Nephron (organoid): ENCODE results near the gene ADGRB3.
"Not testable (repeated sequence)": the region's sequence is repeated elsewhere in the genome, so short reads cannot be mapped to it uniquely, and the experiment has no call there.

Experiments
- H3K27ac Mint-ChIP-seq, 3 experiments: 2 replicates each; pipeline ENCODE4 v1.8.0; 2020; ENCODE audit warnings: mixed read lengths in 3 of 3, mild to moderate bottlenecking in 2 of 3, moderate library complexity in 1 of 3
- H3K27me3 Mint-ChIP-seq: 2 replicates; pipeline ENCODE4 v1.8.0; 2021; ENCODE audit warnings: low read depth, mild to moderate bottlenecking, moderate library complexity, mixed read lengths
- H3K36me3 Mint-ChIP-seq: 2 replicates; pipeline ENCODE4 v1.8.0; 2020; ENCODE audit warnings: low read depth, mixed read lengths
- H3K4me1 Mint-ChIP-seq: 2 replicates; pipeline ENCODE4 v1.8.0; 2020; ENCODE audit warnings: mixed read lengths
- H3K4me3 Mint-ChIP-seq, 3 experiments: 2 replicates each; pipeline ENCODE4 v1.8.0; 2020; ENCODE audit warnings: mild to moderate bottlenecking in 3 of 3, mixed read lengths in 3 of 3, moderate library complexity in 2 of 3
- H3K9me3 Mint-ChIP-seq: 2 replicates; pipeline ENCODE4 v1.8.0; 2020; ENCODE audit warnings: mixed read lengths
- CTCF ChIP-seq, 3 experiments: fragments of 200-600 bp; sonication (generic); IDR thresholded peaks; one replicate each; pipeline ENCODE4 v1.5.0; 2021; ENCODE audit warnings: antibody characterized with exemption in 3 of 3; ENCODE audit not compliant: unreplicated experiment in 3 of 3

Gene ADGRB3

GRCh38 chr6:68654134-68654533 is 19.1 kb downstream of the ADGRB3 start:
- H3K27me3 Mint-ChIP-seq: no peaks in the 10 kb centered on the region
- peaks cover 27% of the 10 kb centered on the region for H3K4me1 Mint-ChIP-seq
- no peak overlapping the region for H3K4me3 Mint-ChIP-seq

GRCh38 chr6:68655028-68655427 is 19.9 kb downstream of the ADGRB3 start:
- no peak overlapping the region for H3K27ac Mint-ChIP-seq
- no peaks in the 10 kb centered on the region for H3K27me3 Mint-ChIP-seq
- H3K4me3 Mint-ChIP-seq: no peak overlapping the region
- H3K4me1 Mint-ChIP-seq: peaks cover 27% of the 10 kb centered on the region
- no peaks in the 10 kb centered on the region for H3K36me3 Mint-ChIP-seq
- no peak for TF ChIP-seq CTCF (IDR thresholded peaks at IDR 0.05; ENCODE audit: unreplicated experiment in 3 of 3)
- no peaks in the 10 kb centered on the region for H3K9me3 Mint-ChIP-seq

More at GRCh38 chr6:68654134-68654533, 19.1 kb downstream of the ADGRB3 start:
- peak overlapping the region in 1 of 3 experiments; percentile 17 for H3K27ac Mint-ChIP-seq
- H3K9me3 Mint-ChIP-seq: no peaks in the 10 kb centered on the region
- no peak for TF ChIP-seq CTCF (IDR thresholded peaks at IDR 0.05; ENCODE audit: unreplicated experiment in 3 of 3)
- H3K36me3 Mint-ChIP-seq: no peaks in the 10 kb centered on the region

- Mint-ChIP-seq H3K27me3 (no peaks in the 10 kb centered on the region), H3K36me3 (no peaks in the 10 kb centered on the region), H3K4me1 (peaks cover 9% of the 10 kb centered on the region), H3K4me3 (no peak overlapping the region), H3K9me3 (no peaks in the 10 kb centered on the region), H3K27ac (no peak overlapping the region)
- no peak for TF ChIP-seq CTCF (IDR thresholded peaks at IDR 0.05; ENCODE audit: unreplicated experiment in 3 of 3)
Measured at GRCh38 chr6:68657374-68658139, 22.5 kb downstream of the ADGRB3 start.

GRCh38 chr6:68658338-68658737 is 23.3 kb downstream of the ADGRB3 start:
- Mint-ChIP-seq H3K27ac (no peak overlapping the region), H3K4me1 (peaks cover 9% of the 10 kb centered on the region), H3K27me3 (no peaks in the 10 kb centered on the region), H3K4me3 (no peak overlapping the region), H3K36me3 (no peaks in the 10 kb centered on the region), H3K9me3 (no peaks in the 10 kb centered on the region)
- TF ChIP-seq CTCF (IDR thresholded peaks at IDR 0.05; ENCODE audit: unreplicated experiment in 3 of 3): no peak

DNA sequence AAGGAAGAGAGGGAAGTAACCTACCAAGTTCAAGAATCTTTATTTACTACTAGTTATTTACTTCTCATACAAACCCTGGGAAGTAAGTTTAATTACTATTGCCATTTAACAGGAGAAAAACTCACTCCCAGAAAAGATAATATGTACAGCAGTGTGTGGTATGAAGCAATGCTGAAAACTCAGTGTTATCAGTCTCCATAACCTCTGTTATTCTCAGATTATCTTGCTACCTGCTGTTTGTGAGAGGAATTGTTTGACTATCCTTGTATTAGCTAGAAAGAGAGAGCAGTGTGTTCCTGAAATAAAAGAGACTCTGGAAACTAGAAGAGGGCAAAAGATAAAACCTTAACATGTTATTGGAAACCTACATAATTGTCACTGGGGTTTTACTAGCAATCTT is 38.2 kb downstream of the ADGRB3 start:
- TF ChIP-seq CTCF (IDR thresholded peaks at IDR 0.05; ENCODE audit: unreplicated experiment in 3 of 3): no peak
- Mint-ChIP-seq H3K4me1 (no peaks in the 10 kb centered on the region), H3K27me3 (no peaks in the 10 kb centered on the region), H3K4me3 (no peak overlapping the region), H3K9me3 (no peaks in the 10 kb centered on the region), H3K27ac (no peak overlapping the region), H3K36me3 (no peaks in the 10 kb centered on the region)

GRCh38 chr6:68675548-68675947 is 40.5 kb downstream of the ADGRB3 start:
- no peak for TF ChIP-seq CTCF (IDR thresholded peaks at IDR 0.05; ENCODE audit: unreplicated experiment in 3 of 3)
- no peaks in the 10 kb centered on the region for H3K4me1 Mint-ChIP-seq
- H3K36me3 Mint-ChIP-seq: no peaks in the 10 kb centered on the region
- no peaks in the 10 kb centered on the region for H3K27me3 Mint-ChIP-seq
- no peak overlapping the region for H3K27ac Mint-ChIP-seq
- H3K4me3 Mint-ChIP-seq: no peak overlapping the region
- H3K9me3 Mint-ChIP-seq: no peaks in the 10 kb centered on the region

DNA sequence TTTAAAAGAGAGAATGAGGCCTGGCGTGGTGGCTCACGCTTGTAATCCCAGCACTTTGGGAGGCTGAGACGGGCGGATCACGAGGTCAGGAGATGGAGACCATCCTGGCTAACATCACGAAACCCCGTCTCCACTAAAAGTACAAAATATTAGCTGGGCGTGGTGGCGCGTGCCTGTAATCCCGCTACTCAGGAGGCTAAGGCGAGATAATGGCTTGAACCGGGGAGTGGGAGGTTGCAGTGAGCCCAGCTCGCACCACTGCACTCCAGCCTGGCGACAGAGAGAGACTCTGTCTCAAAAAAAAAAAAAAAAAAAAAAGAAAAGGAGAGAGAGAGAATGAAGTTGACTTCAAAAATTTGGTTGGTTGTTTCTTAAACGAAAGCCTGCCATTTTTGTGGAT is 41.0 kb downstream of the ADGRB3 start:
- H3K27me3 Mint-ChIP-seq, H3K4me3 Mint-ChIP-seq, H3K27ac Mint-ChIP-seq, H3K9me3 Mint-ChIP-seq, H3K36me3 Mint-ChIP-seq, H3K4me1 Mint-ChIP-seq: not testable (repeated sequence)
